Measurements from ENCODE around the gene ZNF383. TPM values are rescaled to one million over a fixed set of nuclear protein-coding genes. Genes with fewer than 3 reads are reported as not detected.

ZNF383 gene
- total and polyA plus RNA-seq, 9 of the 15 experiments (the other 6 are each of a cell fraction or from before 2014, with no cell fraction given) = 2.0 to 8.2 (median 5.3) TPM

DNA sequence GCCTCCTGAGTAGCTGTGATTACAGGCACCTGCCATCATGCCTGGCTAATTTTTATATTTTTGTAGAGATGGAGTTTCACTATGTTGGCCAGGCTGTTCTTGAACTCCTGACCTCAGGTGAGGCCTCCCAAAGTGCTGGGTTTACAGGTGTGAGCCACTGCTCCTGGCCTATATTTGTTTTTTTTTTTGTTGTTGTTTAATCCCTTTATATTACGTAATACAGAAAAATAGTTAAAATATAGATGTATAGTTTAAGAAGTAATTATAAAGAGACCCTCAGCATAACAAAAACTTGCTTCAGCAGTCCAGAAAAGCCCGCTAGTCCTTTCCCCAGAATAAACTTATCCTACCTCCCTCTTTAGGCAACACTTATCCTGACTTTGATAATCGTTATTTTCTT, 2.4 kb downstream of the ZNF383 start:
- POLR2A ChIA-PET = no interaction called here
- in situ Hi-C loops (cut with MboI) (no loop called here), intact Hi-C loops (cut with micrococcal nuclease) (no loop called here)
- no peaks in the 10 kb centered on the region for H4K20me1 ChIP-seq (replicated peaks; ENCODE audit: control insufficient read depth, insufficient read depth, low read length)
- H3K27ac ChIP-seq (ENCODE audit: extremely low read depth, low read depth, low read length) = no peak overlapping the region
- H3K4me3 ChIP-seq = no peak overlapping the region
- no peaks in the 10 kb centered on the region for H3K9me3 ChIP-seq (replicated peaks; ENCODE audit: control insufficient read depth, insufficient read depth, low read depth, low read length)
- no peak for DNase-seq (ENCODE audit: extremely low read depth in 1 of 4, low spot score in 3 of 4)
- peaks cover 12% of the 10 kb centered on the region; the same call in 2 of the 3 replicates for H3K36me3 ChIP-seq (ENCODE audit: control insufficient read depth, insufficient read depth, low read length)
- WGBS (ENCODE audit: insufficient coverage, low coverage, missing lambda C conversion rate) = 84% methylated on average over 3 of the region's 3 CpGs
- peaks cover 16% of the 10 kb centered on the region for H3K79me2 ChIP-seq (ENCODE audit: control insufficient read depth, insufficient read depth, low read length)
- H3K4me1 ChIP-seq (replicated peaks in 1 of 2; ENCODE audit: control insufficient read depth in 2 of 2, insufficient read depth in 2 of 2, low read length in 2 of 2) = peaks cover 0 to 9% of the 10 kb centered on the region in 2 experiments; a peak in 3 of 5 replicates
- CTCF ChIA-PET (ENCODE audit: low intra/inter-chr PET ratio) = no interaction called here
- TF ChIP-seq SRSF1 (IDR thresholded peaks at IDR 0.05; ENCODE audit: low read depth, low read length) (no peak), CEBPG (CRISPR knock-in tag; IDR thresholded peaks at IDR 0.05) (no peak), CEBPG (tag; conservative IDR thresholded peaks at IDR 0.05 in 1 of 2, IDR thresholded peaks at IDR 0.05 in 1 of 2) (peak in 1 of 2 experiments; percentile 55; a peak in 2 of 4 replicates)
- H3K4me2 ChIP-seq (ENCODE audit: insufficient read depth, low read length) = no peak overlapping the region
- BruUV-seq (replicated peaks) = no TSS peak
- H3K9ac ChIP-seq (ENCODE audit: insufficient read depth in 1 of 2, low read depth in 2 of 2, low read length in 2 of 2) = no peak overlapping the region
- H3K27me3 ChIP-seq (ENCODE audit: control insufficient read depth in 2 of 2, insufficient read depth in 2 of 2, low read length in 2 of 2) = no peaks in the 10 kb centered on the region
- ATAC-seq = no peak
- FAIRE-seq = no peak
- H2AFZ ChIP-seq (ENCODE audit: low read depth, low read length) = no peak overlapping the region
- no peaks in the 10 kb centered on the region for H3K9me1 ChIP-seq (ENCODE audit: control insufficient read depth, insufficient read depth, low read length)

DNA sequence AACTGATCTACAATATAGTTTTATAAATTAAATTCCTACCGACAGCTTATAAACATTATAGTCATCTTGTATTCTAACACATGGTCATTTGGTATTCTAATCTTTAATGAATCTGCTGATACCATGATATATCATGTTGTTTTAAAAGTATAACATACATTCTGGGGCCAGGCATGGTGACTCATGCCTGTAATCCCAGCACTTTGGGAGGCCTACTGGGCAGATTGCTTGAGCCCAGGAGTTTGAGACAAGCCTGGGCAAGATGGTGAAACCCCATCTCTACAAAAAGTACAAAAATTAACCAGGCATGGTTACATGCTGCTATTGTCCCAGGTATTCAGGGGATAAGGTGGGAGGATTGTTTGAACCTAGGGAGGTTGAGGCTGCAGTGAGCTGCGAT, 3.1 kb downstream of the ZNF383 start:
- no peaks in the 10 kb centered on the region for H4K20me1 ChIP-seq (replicated peaks; ENCODE audit: control insufficient read depth, insufficient read depth, low read length)
- in situ Hi-C loops (cut with MboI) = no loop called here
- no peak overlapping the region for H2AFZ ChIP-seq (ENCODE audit: low read depth, low read length)
- ChIA-PET POLR2A (no interaction called here), CTCF (ENCODE audit: low intra/inter-chr PET ratio) (no interaction called here)
- H3K4me2 ChIP-seq (ENCODE audit: insufficient read depth, low read length) = no peak overlapping the region
- no peak for ATAC-seq
- peaks cover 16% of the 10 kb centered on the region for H3K79me2 ChIP-seq (ENCODE audit: control insufficient read depth, insufficient read depth, low read length)
- H3K9ac ChIP-seq (ENCODE audit: insufficient read depth in 1 of 2, low read depth in 2 of 2, low read length in 2 of 2) = no peak overlapping the region
- H3K9me3 ChIP-seq (replicated peaks; ENCODE audit: control insufficient read depth, insufficient read depth, low read depth, low read length) = no peaks in the 10 kb centered on the region
- no peak overlapping the region for H3K27ac ChIP-seq (ENCODE audit: extremely low read depth, low read depth, low read length)
- H3K9me1 ChIP-seq (ENCODE audit: control insufficient read depth, insufficient read depth, low read length) = no peaks in the 10 kb centered on the region
- H3K4me1 ChIP-seq (replicated peaks in 1 of 2; ENCODE audit: control insufficient read depth in 2 of 2, insufficient read depth in 2 of 2, low read length in 2 of 2) = peaks cover 0 to 9% of the 10 kb centered on the region in 2 experiments; a peak in 3 of 5 replicates
- intact Hi-C loops (cut with micrococcal nuclease) = no loop called here
- 86% methylated on average over 2 of the region's 2 CpGs for WGBS (ENCODE audit: insufficient coverage, low coverage, missing lambda C conversion rate)
- H3K36me3 ChIP-seq (ENCODE audit: control insufficient read depth, insufficient read depth, low read length) = peaks cover 17% of the 10 kb centered on the region; the same call in 2 of the 3 replicates
- no TSS peak for BruUV-seq (replicated peaks)
- DNase-seq (ENCODE audit: extremely low read depth in 1 of 4, low spot score in 3 of 4) = no peak
- no peaks in the 10 kb centered on the region for H3K27me3 ChIP-seq (ENCODE audit: control insufficient read depth in 2 of 2, insufficient read depth in 2 of 2, low read length in 2 of 2)
- FAIRE-seq = no peak
- H3K4me3 ChIP-seq = no peak overlapping the region
- no peak for TF ChIP-seq C11orf30 (IDR thresholded peaks at IDR 0.05; ENCODE audit: low read depth)
- TF ChIP-seq ZNF780A (CRISPR knock-in tag; IDR thresholded peaks at IDR 0.05) = no peak
- no peak for TF ChIP-seq STAG1 (CRISPR knock-in tag; IDR thresholded peaks at IDR 0.05; ENCODE audit: borderline replicate concordance)
- TF ChIP-seq CEBPB (tag; IDR thresholded peaks at IDR 0.05) = no peak
- no peak for TF ChIP-seq ARID2 (IDR thresholded peaks at IDR 0.05)
- no peak for TF ChIP-seq L3MBTL2 (IDR thresholded peaks at IDR 0.05)
- TF ChIP-seq EP400 (IDR thresholded peaks at IDR 0.05) = no peak
- TF ChIP-seq MCM2 (IDR thresholded peaks at IDR 0.05; ENCODE audit: low read depth) = no peak
- no peak for TF ChIP-seq NONO (IDR thresholded peaks at IDR 0.05; ENCODE audit: low read depth in 2 of 2, low read length in 1 of 2)
- no peak for TF ChIP-seq TCFL5 (CRISPR knock-in tag; conservative IDR thresholded peaks at IDR 0.05)
- TF ChIP-seq TRIM25 (IDR thresholded peaks at IDR 0.05; ENCODE audit: borderline replicate concordance) = no peak
- TF ChIP-seq SRSF3 (IDR thresholded peaks at IDR 0.05; ENCODE audit: insufficient read depth, low read length) = no peak
